ENCODE measurements around the gene CPEB3.

Gene CPEB3

GRCh38 chr10:92150823-92151222 lies 140.1 kb downstream of the CPEB3 start:
- Histone ChIP-seq H2AFZ (ENCODE audit: low read depth, low read length) (no peak overlapping the region), H3K36me3 (ENCODE audit: insufficient read depth, low read length) (no peaks in the 10 kb centered on the region), H3K4me3 (ENCODE audit: low read depth in 1 of 2, low read length in 2 of 2) (no peak overlapping the region), H3K79me2 (ENCODE audit: insufficient read depth, low read length) (no peaks in the 10 kb centered on the region), H3K4me2 (ENCODE audit: insufficient read depth, low read length) (no peak overlapping the region), H3K9me3 (ENCODE audit: insufficient read depth, low read length, severe bottlenecking) (no peaks in the 10 kb centered on the region), H3K27me3 (ENCODE audit: insufficient read depth, low read length, poor library complexity) (no peaks in the 10 kb centered on the region), H3K27ac (ENCODE audit: low read length) (no peak overlapping the region), H3K4me1 (ENCODE audit: insufficient read depth, low read length) (no peaks in the 10 kb centered on the region), H3K9ac (ENCODE audit: low read depth, low read length) (no peak overlapping the region), H4K20me1 (ENCODE audit: insufficient read depth, low read length) (no peaks in the 10 kb centered on the region)
- DNase-seq (no peak), ATAC-seq (ENCODE audit: insufficient read depth, low read depth) (no peak)
- TF ChIP-seq, protein P1, sequence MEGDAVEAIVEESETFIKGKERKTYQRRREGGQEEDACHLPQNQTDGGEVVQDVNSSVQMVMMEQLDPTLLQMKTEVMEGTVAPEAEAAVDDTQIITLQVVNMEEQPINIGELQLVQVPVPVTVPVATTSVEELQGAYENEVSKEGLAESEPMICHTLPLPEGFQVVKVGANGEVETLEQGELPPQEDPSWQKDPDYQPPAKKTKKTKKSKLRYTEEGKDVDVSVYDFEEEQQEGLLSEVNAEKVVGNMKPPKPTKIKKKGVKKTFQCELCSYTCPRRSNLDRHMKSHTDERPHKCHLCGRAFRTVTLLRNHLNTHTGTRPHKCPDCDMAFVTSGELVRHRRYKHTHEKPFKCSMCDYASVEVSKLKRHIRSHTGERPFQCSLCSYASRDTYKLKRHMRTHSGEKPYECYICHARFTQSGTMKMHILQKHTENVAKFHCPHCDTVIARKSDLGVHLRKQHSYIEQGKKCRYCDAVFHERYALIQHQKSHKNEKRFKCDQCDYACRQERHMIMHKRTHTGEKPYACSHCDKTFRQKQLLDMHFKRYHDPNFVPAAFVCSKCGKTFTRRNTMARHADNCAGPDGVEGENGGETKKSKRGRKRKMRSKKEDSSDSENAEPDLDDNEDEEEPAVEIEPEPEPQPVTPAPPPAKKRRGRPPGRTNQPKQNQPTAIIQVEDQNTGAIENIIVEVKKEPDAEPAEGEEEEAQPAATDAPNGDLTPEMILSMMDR (IDR thresholded peaks at IDR 0.05; ENCODE audit: borderline replicate concordance, extremely low read depth, low read length, poor library complexity, severe bottlenecking) = no peak
- TF ChIP-seq EZH2 (IDR thresholded peaks at IDR 0.05; ENCODE audit: borderline replicate concordance, low read depth, low read length, severe bottlenecking) = no peak

DNA sequence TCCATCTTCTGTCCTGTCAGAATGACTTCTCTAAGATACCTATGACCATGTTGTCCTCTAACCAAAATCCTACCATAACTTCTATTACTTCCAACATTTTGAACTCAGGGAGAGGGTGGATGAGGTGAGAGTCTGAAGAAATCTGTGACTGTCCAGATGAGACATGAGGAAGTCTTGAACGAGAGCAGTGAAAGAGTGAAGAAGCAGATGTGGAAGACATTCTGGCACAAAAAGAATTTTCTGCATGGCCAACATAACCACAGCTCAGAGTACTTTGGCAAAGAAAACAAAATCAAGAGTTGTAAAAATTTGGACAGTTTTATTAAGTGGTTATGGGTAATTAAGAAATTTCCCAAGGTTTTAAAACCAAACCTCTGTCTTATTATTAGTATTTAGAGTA lies 141.6 kb downstream of the CPEB3 start:
- ATAC-seq (ENCODE audit: insufficient read depth, low read depth) (no peak), DNase-seq (no peak)
- Histone ChIP-seq H3K27ac (ENCODE audit: low read length) (no peak overlapping the region), H3K4me3 (ENCODE audit: low read depth in 1 of 2, low read length in 2 of 2) (no peak overlapping the region), H2AFZ (ENCODE audit: low read depth, low read length) (no peak overlapping the region), H3K4me1 (ENCODE audit: insufficient read depth, low read length) (no peaks in the 10 kb centered on the region), H3K9ac (ENCODE audit: low read depth, low read length) (no peak overlapping the region), H3K9me3 (ENCODE audit: insufficient read depth, low read length, severe bottlenecking) (no peaks in the 10 kb centered on the region), H4K20me1 (ENCODE audit: insufficient read depth, low read length) (no peaks in the 10 kb centered on the region), H3K36me3 (ENCODE audit: insufficient read depth, low read length) (no peaks in the 10 kb centered on the region), H3K27me3 (ENCODE audit: insufficient read depth, low read length, poor library complexity) (no peaks in the 10 kb centered on the region), H3K4me2 (ENCODE audit: insufficient read depth, low read length) (no peak overlapping the region), H3K79me2 (ENCODE audit: insufficient read depth, low read length) (no peaks in the 10 kb centered on the region)
- TF ChIP-seq, protein P1 (IDR thresholded peaks at IDR 0.05; ENCODE audit: borderline replicate concordance, extremely low read depth, low read length, poor library complexity, severe bottlenecking) = no peak
- no peak for TF ChIP-seq EZH2 (IDR thresholded peaks at IDR 0.05; ENCODE audit: borderline replicate concordance, low read depth, low read length, severe bottlenecking)

GRCh38 chr10:92146781-92147180 lies 144.1 kb downstream of the CPEB3 start:
- H3K4me3 ChIP-seq (ENCODE audit: low read depth in 1 of 2, low read length in 2 of 2) = no peak overlapping the region
- H3K9me3 ChIP-seq (ENCODE audit: insufficient read depth, low read length, severe bottlenecking) = no peaks in the 10 kb centered on the region
- no peak overlapping the region for H3K4me2 ChIP-seq (ENCODE audit: insufficient read depth, low read length)
- no peaks in the 10 kb centered on the region for H3K27me3 ChIP-seq (ENCODE audit: insufficient read depth, low read length, poor library complexity)
- H3K79me2 ChIP-seq (ENCODE audit: insufficient read depth, low read length) = no peaks in the 10 kb centered on the region
- H3K4me1 ChIP-seq (ENCODE audit: insufficient read depth, low read length) = no peaks in the 10 kb centered on the region
- DNase-seq (no peak), ATAC-seq (ENCODE audit: insufficient read depth, low read depth) (no peak)
- H4K20me1 ChIP-seq (ENCODE audit: insufficient read depth, low read length) = no peaks in the 10 kb centered on the region
- H3K27ac ChIP-seq (ENCODE audit: low read length) = no peak overlapping the region
- H3K9ac ChIP-seq (ENCODE audit: low read depth, low read length) = no peak overlapping the region
- H2AFZ ChIP-seq (ENCODE audit: low read depth, low read length) = no peak overlapping the region
- H3K36me3 ChIP-seq (ENCODE audit: insufficient read depth, low read length) = no peaks in the 10 kb centered on the region
- no peak for TF ChIP-seq EZH2 (IDR thresholded peaks at IDR 0.05; ENCODE audit: borderline replicate concordance, low read depth, low read length, severe bottlenecking)
- TF ChIP-seq, protein P1 (IDR thresholded peaks at IDR 0.05; ENCODE audit: borderline replicate concordance, extremely low read depth, low read length, poor library complexity, severe bottlenecking) = no peak

GRCh38 chr10:92146107-92146506 lies 144.8 kb downstream of the CPEB3 start:
- Histone ChIP-seq H3K27me3 (ENCODE audit: insufficient read depth, low read length, poor library complexity) (no peaks in the 10 kb centered on the region), H2AFZ (ENCODE audit: low read depth, low read length) (no peak overlapping the region), H3K4me1 (ENCODE audit: insufficient read depth, low read length) (no peaks in the 10 kb centered on the region), H3K27ac (ENCODE audit: low read length) (no peak overlapping the region), H3K36me3 (ENCODE audit: insufficient read depth, low read length) (no peaks in the 10 kb centered on the region), H3K9ac (ENCODE audit: low read depth, low read length) (no peak overlapping the region), H3K9me3 (ENCODE audit: insufficient read depth, low read length, severe bottlenecking) (no peaks in the 10 kb centered on the region), H3K4me2 (ENCODE audit: insufficient read depth, low read length) (no peak overlapping the region), H3K4me3 (ENCODE audit: low read depth in 1 of 2, low read length in 2 of 2) (no peak overlapping the region), H4K20me1 (ENCODE audit: insufficient read depth, low read length) (no peaks in the 10 kb centered on the region), H3K79me2 (ENCODE audit: insufficient read depth, low read length) (no peaks in the 10 kb centered on the region)
- ATAC-seq (ENCODE audit: insufficient read depth, low read depth) (no peak), DNase-seq (no peak)
- TF ChIP-seq EZH2 (IDR thresholded peaks at IDR 0.05; ENCODE audit: borderline replicate concordance, low read depth, low read length, severe bottlenecking) = no peak
- TF ChIP-seq, protein P1 (IDR thresholded peaks at IDR 0.05; ENCODE audit: borderline replicate concordance, extremely low read depth, low read length, poor library complexity, severe bottlenecking) = no peak
